Endodermal cell (in vitro differentiated cells): ENCODE data around the gene CACNA1D. TPM values are rescaled to one million over a fixed set of nuclear protein-coding genes. Genes with fewer than 3 reads are reported as not detected.

Experiments used
- DNase-seq: peaks from one replicate; pipeline ENCODE4 v3.0.0-alpha.2; 2017
- H3K27ac ChIP-seq: 2 replicates; pipeline ENCODE4 v1.5.1; 2013; ENCODE audit warnings: mild to moderate bottlenecking, low read depth, low read length, moderate library complexity
- H3K27me3 ChIP-seq: 2 replicates; pipeline ENCODE4 v1.6.1; 2013; ENCODE audit warnings: mild to moderate bottlenecking, low read length, moderate library complexity; ENCODE audit not compliant: insufficient read depth, control insufficient read depth, poor library complexity, severe bottlenecking
- H3K36me3 ChIP-seq: 2 replicates; pipeline ENCODE4 v1.7.0; 2013; ENCODE audit warnings: mild to moderate bottlenecking, low read length, moderate library complexity; ENCODE audit not compliant: control insufficient read depth, insufficient read depth
- H3K4me1 ChIP-seq: one replicate; pipeline ENCODE4 v1.7.0; 2013; ENCODE audit warnings: low read length; ENCODE audit not compliant: control insufficient read depth, insufficient read depth
- H3K4me3 ChIP-seq: 2 replicates; pipeline ENCODE4 v1.5.1; 2013; ENCODE audit warnings: mild to moderate bottlenecking, low read length, moderate library complexity
- H3K9ac ChIP-seq: 2 replicates; pipeline ENCODE4 v1.6.1; 2013; ENCODE audit warnings: mild to moderate bottlenecking, low read length, moderate library complexity; ENCODE audit not compliant: poor library complexity, severe bottlenecking; ENCODE audit errors: extremely low read depth
- H3K9me3 ChIP-seq: 2 replicates; pipeline ENCODE4 v1.6.1; 2013; ENCODE audit warnings: mild to moderate bottlenecking, low read length, moderate library complexity; ENCODE audit not compliant: control insufficient read depth
- H3K27ac Mint-ChIP-seq: 2 replicates; pipeline ENCODE4 v1.8.0; 2020; ENCODE audit warnings: mixed read lengths
- H3K27me3 Mint-ChIP-seq: 2 replicates; pipeline ENCODE4 v1.8.0; 2021; ENCODE audit warnings: mild to moderate bottlenecking, mixed read lengths; ENCODE audit not compliant: insufficient read depth
- H3K36me3 Mint-ChIP-seq: 2 replicates; pipeline ENCODE4 v1.8.0; 2020; ENCODE audit warnings: low read depth, mixed read lengths
- H3K4me1 Mint-ChIP-seq: 2 replicates; pipeline ENCODE4 v1.8.0; 2020; ENCODE audit warnings: mixed read lengths
- H3K4me3 Mint-ChIP-seq: 2 replicates; pipeline ENCODE4 v1.8.0; 2020; ENCODE audit warnings: mild to moderate bottlenecking, moderate library complexity, mixed read lengths
- H3K9me3 Mint-ChIP-seq: 2 replicates; pipeline ENCODE4 v1.8.0; 2020; ENCODE audit warnings: mild to moderate bottlenecking, mixed read lengths
- WGBS, 2 experiments: methylation state at CpG; one replicate each; pipeline versions ENCODE4 v1.1.5 to v1.1.7; 2013; ENCODE audit warnings: missing lambda C conversion rate in 2 of 2, mixed read lengths in 1 of 2; ENCODE audit not compliant: insufficient coverage in 1 of 2, insufficient read length in 1 of 2; 5-methylcytosine and 5-hydroxymethylcytosine counted together
- total RNA-seq, 2 donors: library from RNA; stranded (reverse); fragmentation: NEBNext Ultra II Directional in 1 of 2; extraction: Animal tissue kit (Norgen Biotek cat#: 25700) in 1 of 2; gene quantifications; 2 replicates in 1 of 2; 3 replicates in 1 of 2; pipeline ENCODE4 v1.2.1, GENCODE V29; 2021
- TF ChIP-seq, protein P1 (sequence below): fragments of 200-600 bp; sonication (generic); conservative IDR thresholded peaks from 2 replicates; pipeline ENCODE4 v1.5.0; 2021; ENCODE audit warnings: antibody characterized with exemption, mild to moderate bottlenecking

Gene CACNA1D
- total RNA-seq, 2 donors from 2014 or later, result 2.2 to 3.8 TPM

- H3K36me3 ChIP-seq, result no peaks in the 10 kb centered on the region
- H3K4me1 ChIP-seq, result no peaks in the 10 kb centered on the region
- no peak overlapping the region for H3K27ac ChIP-seq
- Mint-ChIP-seq H3K27me3 (peaks cover 2% of the 10 kb centered on the region), H3K9me3 (no peaks in the 10 kb centered on the region), H3K27ac (no peak overlapping the region), H3K36me3 (no peaks in the 10 kb centered on the region), H3K4me3 (no peak overlapping the region), H3K4me1 (no peaks in the 10 kb centered on the region)
- WGBS, 2 experiments, result 89 to 94% methylated on average over 8 of the region's 8 CpGs
- no peak overlapping the region for H3K4me3 ChIP-seq
- no peaks in the 10 kb centered on the region for H3K9me3 ChIP-seq
- TF ChIP-seq, protein P1, sequence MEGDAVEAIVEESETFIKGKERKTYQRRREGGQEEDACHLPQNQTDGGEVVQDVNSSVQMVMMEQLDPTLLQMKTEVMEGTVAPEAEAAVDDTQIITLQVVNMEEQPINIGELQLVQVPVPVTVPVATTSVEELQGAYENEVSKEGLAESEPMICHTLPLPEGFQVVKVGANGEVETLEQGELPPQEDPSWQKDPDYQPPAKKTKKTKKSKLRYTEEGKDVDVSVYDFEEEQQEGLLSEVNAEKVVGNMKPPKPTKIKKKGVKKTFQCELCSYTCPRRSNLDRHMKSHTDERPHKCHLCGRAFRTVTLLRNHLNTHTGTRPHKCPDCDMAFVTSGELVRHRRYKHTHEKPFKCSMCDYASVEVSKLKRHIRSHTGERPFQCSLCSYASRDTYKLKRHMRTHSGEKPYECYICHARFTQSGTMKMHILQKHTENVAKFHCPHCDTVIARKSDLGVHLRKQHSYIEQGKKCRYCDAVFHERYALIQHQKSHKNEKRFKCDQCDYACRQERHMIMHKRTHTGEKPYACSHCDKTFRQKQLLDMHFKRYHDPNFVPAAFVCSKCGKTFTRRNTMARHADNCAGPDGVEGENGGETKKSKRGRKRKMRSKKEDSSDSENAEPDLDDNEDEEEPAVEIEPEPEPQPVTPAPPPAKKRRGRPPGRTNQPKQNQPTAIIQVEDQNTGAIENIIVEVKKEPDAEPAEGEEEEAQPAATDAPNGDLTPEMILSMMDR, result no peak
- H3K27me3 ChIP-seq, result no peaks in the 10 kb centered on the region
- no peak for DNase-seq
- H3K9ac ChIP-seq, result no peak overlapping the region
These were observed 308.0 kb downstream of the CACNA1D start for GRCh38 chr3:53802256-53802880.

DNA sequence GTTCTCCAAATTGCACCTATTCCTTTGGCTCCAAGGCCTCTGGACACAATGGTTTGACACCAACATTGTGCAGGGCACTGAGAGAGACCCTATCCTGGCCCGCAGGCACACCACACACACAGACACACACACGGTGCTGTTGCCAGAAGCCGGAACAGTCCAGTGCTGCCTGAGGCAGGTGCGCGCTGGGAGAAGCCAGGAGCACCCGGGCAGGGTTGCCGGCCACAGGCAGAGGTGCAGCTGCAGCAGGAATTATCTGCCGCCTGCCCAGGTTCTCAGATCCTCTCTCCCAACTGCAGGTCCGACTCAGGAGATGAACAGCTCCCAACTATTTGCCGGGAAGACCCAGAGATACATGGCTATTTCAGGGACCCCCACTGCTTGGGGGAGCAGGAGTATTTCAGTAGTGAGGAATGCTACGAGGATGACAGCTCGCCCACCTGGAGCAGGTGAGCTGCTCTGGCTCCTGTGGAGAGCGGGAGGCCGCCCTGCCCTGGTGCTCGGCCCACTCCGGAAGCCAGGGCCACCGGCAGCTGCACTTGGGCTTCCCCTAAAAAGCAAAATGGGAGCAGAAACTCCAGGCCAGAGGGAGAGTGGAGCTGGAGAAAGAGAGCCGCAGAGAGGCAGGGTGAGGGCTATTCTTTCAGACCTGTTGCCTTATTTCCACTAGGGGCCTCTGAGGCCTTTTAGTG, 308.9 kb downstream of the CACNA1D start:
- no peaks in the 10 kb centered on the region for H3K36me3 Mint-ChIP-seq
- WGBS, 2 experiments, result 92 to 98% methylated on average over 8 to 18 of the region's 18 CpGs

GRCh38 chr3:53803816-53804695, 309.6 kb downstream of the CACNA1D start:
- no peaks in the 10 kb centered on the region for H3K36me3 Mint-ChIP-seq
- H3K9me3 Mint-ChIP-seq, result no peaks in the 10 kb centered on the region
- peaks cover 2% of the 10 kb centered on the region for H3K27me3 Mint-ChIP-seq
- 90 to 92% methylated on average over 10 to 20 of the region's 20 CpGs for WGBS, 2 experiments
- H3K9me3 ChIP-seq, result no peaks in the 10 kb centered on the region
- no peaks in the 10 kb centered on the region for H3K4me1 ChIP-seq
- H3K4me3 Mint-ChIP-seq, result no peak overlapping the region
- TF ChIP-seq, protein P1, result no peak
- H3K9ac ChIP-seq, result no peak overlapping the region
- no peaks in the 10 kb centered on the region for H3K4me1 Mint-ChIP-seq
- no peak overlapping the region for H3K27ac ChIP-seq
- no peak overlapping the region for H3K4me3 ChIP-seq
- no peaks in the 10 kb centered on the region for H3K27me3 ChIP-seq
- H3K27ac Mint-ChIP-seq, result no peak overlapping the region
- H3K36me3 ChIP-seq, result no peaks in the 10 kb centered on the region
- DNase-seq, result peak; percentile 43

More for the DNA sequence above, 308.9 kb downstream of the CACNA1D start:
- Mint-ChIP-seq H3K27me3 (peaks cover 2% of the 10 kb centered on the region), H3K4me3 (no peak overlapping the region), H3K4me1 (no peaks in the 10 kb centered on the region), H3K9me3 (no peaks in the 10 kb centered on the region), H3K27ac (no peak overlapping the region)
- Histone ChIP-seq H3K9ac (no peak overlapping the region), H3K36me3 (no peaks in the 10 kb centered on the region), H3K4me3 (no peak overlapping the region), H3K27me3 (no peaks in the 10 kb centered on the region), H3K9me3 (no peaks in the 10 kb centered on the region), H3K4me1 (no peaks in the 10 kb centered on the region), H3K27ac (no peak overlapping the region)
- TF ChIP-seq, protein P1, result peak; percentile 48
- peak; percentile 55 for DNase-seq
